Activated CD8-positive, alpha-beta memory T cell treated with anti-CD3 and anti-CD28 coated beads, Interleukin-2, amount 50 U/mL, for 1 hour (primary cell): ENCODE measurements around the gene MLANA.
A peak's percentile ranks its signal among the peaks of the same experiment; 100 is the strongest.
"Not testable (repeated sequence)": the region's sequence is repeated elsewhere in the genome, so short reads cannot be mapped to it uniquely, and the experiment has no call there.

Source experiments
- DNase-seq: peaks from one replicate; pipeline ENCODE4 v3.0.0-alpha.2; 2020; ENCODE audit errors: extremely low read depth

MLANA gene

GRCh38 chr9:5869315-5870019 is 21.2 kb upstream of the MLANA start:
- no peak for DNase-seq

GRCh38 chr9:5870020-5870339 is 20.7 kb upstream of the MLANA start:
- no peak for DNase-seq

GRCh38 chr9:5870691-5871090 is 20.0 kb upstream of the MLANA start:
- no peak for DNase-seq

GRCh38 chr9:5871785-5872184 is 18.9 kb upstream of the MLANA start:
- no peak for DNase-seq

- DNase-seq, result no peak
These were observed 18.2 kb upstream of the MLANA start for GRCh38 chr9:5872511-5872910.

GRCh38 chr9:5873439-5873838 is 17.2 kb upstream of the MLANA start:
- no peak for DNase-seq

GRCh38 chr9:5874048-5874447 is 16.6 kb upstream of the MLANA start:
- DNase-seq, result no peak

GRCh38 chr9:5876026-5876425 is 14.7 kb upstream of the MLANA start:
- DNase-seq, result no peak

GRCh38 chr9:5876711-5877110 is 14.0 kb upstream of the MLANA start:
- DNase-seq, result no peak

- no peak for DNase-seq
These were observed 11.1 kb upstream of the MLANA start for GRCh38 chr9:5879419-5880181.

- not testable (repeated sequence) for DNase-seq
These were observed 8.3 kb upstream of the MLANA start for GRCh38 chr9:5882244-5883012.

- no peak for DNase-seq
These were observed 6.5 kb upstream of the MLANA start for GRCh38 chr9:5884191-5884590.

- peak; percentile 18 for DNase-seq
These were observed 4.4 kb upstream of the MLANA start for GRCh38 chr9:5886114-5886939.

GRCh38 chr9:5892456-5893133 is 1.9 kb downstream of the MLANA start:
- no peak for DNase-seq

- no peak for DNase-seq
These were observed 2.4 kb downstream of the MLANA start for GRCh38 chr9:5893134-5893505.

GRCh38 chr9:5893591-5894236 is 3.0 kb downstream of the MLANA start:
- no peak for DNase-seq

- no peak for DNase-seq
These were observed 3.7 kb downstream of the MLANA start for GRCh38 chr9:5894237-5894959.

- no peak for DNase-seq
These were observed 5.1 kb downstream of the MLANA start for GRCh38 chr9:5895782-5896181.

GRCh38 chr9:5896863-5897262 is 6.2 kb downstream of the MLANA start:
- DNase-seq, result no peak

- DNase-seq, result no peak
These were observed 7.2 kb downstream of the MLANA start for GRCh38 chr9:5897851-5898250.
